Placental pericyte (primary cell): Measurements from ENCODE around the gene ZNF286A. TPM values are rescaled to one million over a fixed set of nuclear protein-coding genes. Genes with fewer than 3 reads are reported as not detected.

ENCODE experiments used
- small RNA-seq: library from RNA; depleted of rRNA; stranded (forward); fragments of <200 nt; gene quantifications from one replicate; pipeline ENCODE3, GENCODE V24; 2012; ENCODE audit warnings: low replicate concordance
- total RNA-seq: library from RNA; depleted of rRNA; stranded (reverse); fragments of >200 nt; gene quantifications from 2 replicates; pipeline ENCODE4 v1.2.3, GENCODE V29; 2012

The ZNF286A gene
- 30.4 and 35.7 TPM in 2 replicates for total RNA-seq

GRCh38 chr17:15699413-15699924 lies at the start of gene ZNF286A:
ZNF286A (plus strand) TSS chr17:15699752; CDS start chr17:15700330, 578 bp downstream.

GRCh38 chr17:15683824-15684478 lies 15.6 kb upstream of the ZNF286A start, which contains the start of gene TRIM16:
TRIM16 (minus strand) TSS chr17:15684311; CDS start chr17:15651609, 32,702 bp downstream.

GRCh38 chr17:15731900-15732299 lies 32.3 kb downstream of the ZNF286A start, which contains the start of gene TBC1D26:
TBC1D26 (plus strand) TSS chr17:15732283; CDS start chr17:15735349, 3,066 bp downstream.

Small RNA genes lying within 50 kb of the gene (small RNA-seq; reads per million reads assigned to genes)
- gene ZNF29P = not detected

Other genes with a start within 250 kb of the ZNF286A start
- gene CDRT4, start 232.1 kb upstream of the ZNF286A start, total RNA-seq = 1.7 and 4.8 TPM in 2 replicates
- gene TVP23C, start 136.3 kb upstream of the ZNF286A start, total RNA-seq = 20.5 and 46.8 TPM in 2 replicates
- gene FBXW10B, start 80.0 kb upstream of the ZNF286A start, total RNA-seq = 0.57 and 0.66 TPM in 2 replicates
- gene TRIM16, start 15.4 kb upstream of the ZNF286A start, total RNA-seq = 53.4 and 62.4 TPM in 2 replicates
- gene TBC1D26, start 32.5 kb downstream of the ZNF286A start, total RNA-seq = not detected in 2 replicates
- gene ADORA2B, start 245.4 kb downstream of the ZNF286A start, total RNA-seq = 31.1 and 156 TPM in 2 replicates